HCT116 (cell line): ENCODE data around the gene LRP2. TPM values are rescaled to one million over a fixed set of nuclear protein-coding genes. Genes with fewer than 3 reads are reported as not detected.

Experiments
- ATAC-seq: fragments of 200-7000 bp; cut with Tn5 transposase; 2 replicates; pipeline ENCODE4 v1.9.1; 2020; ENCODE audit warnings: mild to moderate bottlenecking, moderate library complexity
- BruUV-seq: library from RNA; stranded (reverse); fragments of 400-500 nt; replicated peaks from 2 replicates; lab custom pipeline; 2021; lab: Mats Ljungman, UMichigan
- CTCF ChIA-PET: fragments of 300-600 bp; sonication (Branson Sonifier 250); formaldehyde crosslinking; loops from one replicate; lab custom pipeline; 2021; ENCODE audit warnings: antibody characterized with exemption; lab: Charles Lee
- POLR2A ChIA-PET: fragments of 300-600, 350-600 bp; sonication (Branson Sonifier 250); formaldehyde crosslinking; loops from one replicate; lab custom pipeline; 2021; ENCODE audit warnings: antibody characterized with exemption; lab: Charles Lee
- RAD21 ChIA-PET, 2 experiments: fragments of 300-600 bp; sonication (Branson Sonifier 250); formaldehyde crosslinking; loops; one replicate each; lab custom pipeline; 2023; ENCODE audit warnings: low total read pairs in 2 of 2; ENCODE audit not compliant: uncharacterized antibody in 2 of 2, unreplicated experiment in 2 of 2, low non-redundant PET in 1 of 2; lab: Charles Lee
- DNase-seq: peaks from one replicate; pipeline ENCODE4 v3.0.0-alpha.2; 2010; ENCODE audit warnings: low read depth, low spot score
- H2AFZ ChIP-seq: fragments of 200-600 bp; shearing (Covaris generic), sonication (generic); 2 replicates; pipeline ENCODE4 v1.6.1; 2017; ENCODE audit warnings: low read depth, mixed run types, mixed read lengths, antibody characterized with exemption, low read length; ENCODE audit not compliant: poor library complexity, severe bottlenecking
- H3K27ac ChIP-seq: 2 replicates; pipeline ENCODE4 v1.5.1; 2012; ENCODE audit warnings: low read depth, low read length
- H3K27me3 ChIP-seq: fragments of 200-600 bp; sonication (generic); 2 replicates; pipeline ENCODE4 v1.6.1; 2016; ENCODE audit warnings: mixed run types, low read length, mixed read lengths; ENCODE audit not compliant: insufficient read depth
- H3K36me3 ChIP-seq, 2 experiments: fragments of 200-500 bp in 1 of 2; fragments of 200-600 bp in 1 of 2; sonication (Bioruptor generic) in 1 of 2; sonication (generic) in 1 of 2; 2 replicates each; pipeline versions ENCODE4 v1.5.1 to v1.6.1; 2014 to 2016; ENCODE audit warnings: low read length in 2 of 2, inconsistent platforms in 1 of 2, mixed read lengths in 1 of 2, mixed run types in 1 of 2; ENCODE audit not compliant: insufficient read depth in 2 of 2, control insufficient read depth in 1 of 2
- H3K4me1 ChIP-seq, 2 experiments: fragments of 200-600 bp in 1 of 2; sonication (generic) in 1 of 2; 2 replicates each; pipeline versions ENCODE4 v1.5.1 to v1.6.1; 2012 to 2017; ENCODE audit warnings: low read length in 2 of 2, inconsistent platforms in 1 of 2, mild to moderate bottlenecking in 1 of 2, mixed read lengths in 1 of 2, mixed run types in 1 of 2, moderate library complexity in 1 of 2; ENCODE audit not compliant: insufficient read depth in 2 of 2, control insufficient read depth in 1 of 2
- H3K4me2 ChIP-seq: fragments of 200-600 bp; sonication (generic); 2 replicates; pipeline ENCODE4 v1.6.1; 2017; ENCODE audit warnings: mixed run types, low read length, mixed read lengths
- H3K4me3 ChIP-seq, 2 experiments: fragments of 200-600 bp in 1 of 2; sonication (generic) in 1 of 2; replicated peaks in 1 of 2; 2 replicates each; pipeline ENCODE4 v1.5.1; 2011 to 2016; ENCODE audit warnings: low read length in 2 of 2, control low read depth in 1 of 2, low read depth in 1 of 2, mild to moderate bottlenecking in 1 of 2, mixed read lengths in 1 of 2, mixed run types in 1 of 2
- H3K79me2 ChIP-seq: fragments of 200-600 bp; sonication (generic); 2 replicates; pipeline ENCODE4 v1.6.1; 2017; ENCODE audit warnings: mild to moderate bottlenecking, mixed run types, low read length, moderate library complexity, mixed read lengths; ENCODE audit not compliant: insufficient read depth
- H3K9ac ChIP-seq: fragments of 200-600 bp; sonication (generic); 2 replicates; pipeline ENCODE4 v1.6.1; 2016; ENCODE audit warnings: low read length, mixed read lengths
- H3K9me2 ChIP-seq: fragments of 200-600 bp; sonication (generic), shearing (Covaris generic); 2 replicates; pipeline ENCODE4 v1.6.1; 2017; ENCODE audit warnings: mixed run types, mild to moderate bottlenecking, moderate library complexity; ENCODE audit not compliant: insufficient read depth
- H3K9me3 ChIP-seq, 2 experiments: fragments of 200-500 bp in 1 of 2; fragments of 200-600 bp in 1 of 2; sonication (Bioruptor generic) in 1 of 2; sonication (generic) in 1 of 2; 2 replicates each; pipeline ENCODE4 v1.6.1; 2014 to 2017; ENCODE audit warnings: low read length in 2 of 2, mixed read lengths in 2 of 2, inconsistent platforms in 1 of 2, low read depth in 1 of 2, mild to moderate bottlenecking in 1 of 2, mixed run types in 1 of 2, moderate library complexity in 1 of 2; ENCODE audit not compliant: control insufficient read depth in 1 of 2, insufficient read depth in 1 of 2
- H4K20me1 ChIP-seq: fragments of 200-600 bp; sonication (generic), shearing (Covaris generic); 2 replicates; pipeline ENCODE4 v1.6.1; 2017; ENCODE audit warnings: mixed run types, mild to moderate bottlenecking, moderate library complexity; ENCODE audit not compliant: insufficient read depth
- CBX3 ChIP-seq: IDR thresholded peaks from 2 replicates; pipeline ENCODE4 v1.6.1; 2012; ENCODE audit warnings: low read depth
- CEBPB ChIP-seq: IDR thresholded peaks from 2 replicates; pipeline ENCODE4 v1.6.1; 2012; ENCODE audit warnings: low read depth
- CTCF ChIP-seq, 3 experiments: fragments of 200-600 bp in 1 of 3; sonication (generic) in 1 of 3; IDR thresholded peaks in 2 of 3; conservative IDR thresholded peaks in 1 of 3; 2 replicates each; pipeline ENCODE4 v1.5.1; 2012 to 2017; ENCODE audit warnings: low read depth in 2 of 3, low read length in 2 of 3, antibody characterized with exemption in 1 of 3, borderline replicate concordance in 1 of 3, control low read depth in 1 of 3, mild to moderate bottlenecking in 1 of 3, mixed read lengths in 1 of 3, mixed run types in 1 of 3, moderate library complexity in 1 of 3; ENCODE audit not compliant: insufficient read depth in 1 of 3
- ELF1 ChIP-seq: IDR thresholded peaks from 2 replicates; pipeline ENCODE4 v1.6.1; 2012; ENCODE audit warnings: low read depth, borderline replicate concordance
- EZH2 ChIP-seq: fragments of 200-600 bp; sonication (generic); IDR thresholded peaks from 2 replicates; pipeline ENCODE4 v1.6.1; 2017; ENCODE audit warnings: antibody characterized with exemption, mixed run types
- EZH2phosphoT487 ChIP-seq: fragments of 200-600 bp; IDR thresholded peaks from 2 replicates; pipeline ENCODE4 v1.6.1; 2018; ENCODE audit warnings: antibody characterized with exemption, borderline replicate concordance
- JUND ChIP-seq: IDR thresholded peaks from 2 replicates; pipeline ENCODE4 v1.6.1; 2012
- POLR2A ChIP-seq: IDR thresholded peaks from 2 replicates; pipeline ENCODE4 v1.7.0; 2011; ENCODE audit warnings: borderline replicate concordance; ENCODE audit not compliant: insufficient read depth, insufficient read length; ENCODE audit errors: extremely low read depth
- RAD21 ChIP-seq: IDR thresholded peaks from 2 replicates; pipeline ENCODE4 v1.6.1; 2012; ENCODE audit warnings: low read depth, mild to moderate bottlenecking
- REST ChIP-seq: IDR thresholded peaks from 2 replicates; pipeline ENCODE4 v1.6.1; 2012; ENCODE audit warnings: low read depth
- SP1 ChIP-seq: IDR thresholded peaks from 2 replicates; pipeline ENCODE4 v1.6.1; 2012; ENCODE audit warnings: low read depth
- SRF ChIP-seq: IDR thresholded peaks from 2 replicates; pipeline ENCODE4 v1.6.1; 2012; ENCODE audit warnings: low read depth
- TCF7L2 ChIP-seq: IDR thresholded peaks from 2 replicates; pipeline ENCODE4 v1.7.0; 2011; ENCODE audit warnings: borderline replicate concordance, inconsistent platforms; ENCODE audit not compliant: insufficient read depth, insufficient read length; ENCODE audit errors: extremely low read depth
- YY1 ChIP-seq: IDR thresholded peaks from 2 replicates; pipeline ENCODE4 v1.6.1; 2011; ENCODE audit warnings: low read length, low read depth, moderate library complexity, mild to moderate bottlenecking; ENCODE audit not compliant: insufficient replicate concordance; ENCODE audit errors: extremely low read depth
- ZFX ChIP-seq: fragments of 450-650 bp; IDR thresholded peaks from 2 replicates; pipeline ENCODE4 v1.6.1; 2017
- ZNF274 ChIP-seq: fragments of 200-500 bp; sonication (Bioruptor generic); IDR thresholded peaks from 2 replicates; pipeline ENCODE4 v1.6.1; 2014; ENCODE audit warnings: mild to moderate bottlenecking, low read depth, low read length, inconsistent platforms
- intact Hi-C: fragments of 100-400 bp; cut with micrococcal nuclease; formaldehyde crosslinking; loops from 2 replicates; pipeline ENCODE4 v1.10.0; 2022
- total RNA-seq: library from RNA; stranded (reverse); gene quantifications from one replicate; pipeline ENCODE4 v1.2.1, GENCODE V29; 2021; ENCODE audit not compliant: unreplicated experiment
- TF ChIP-seq, protein P1 (sequence below): IDR thresholded peaks from 2 replicates; pipeline ENCODE4 v1.6.1; 2012
- TF ChIP-seq, protein P2 (sequence below): IDR thresholded peaks from 2 replicates; pipeline ENCODE4 v1.6.1; 2011; ENCODE audit warnings: mild to moderate bottlenecking, low read length, moderate library complexity; ENCODE audit not compliant: insufficient replicate concordance; ENCODE audit errors: extremely low read depth
- TF ChIP-seq, protein P3 (sequence below): IDR thresholded peaks from 2 replicates; pipeline ENCODE4 v1.6.1; 2012

The LRP2 gene
- total RNA-seq, 1 experiment from 2014 or later: 0.20 TPM

DNA sequence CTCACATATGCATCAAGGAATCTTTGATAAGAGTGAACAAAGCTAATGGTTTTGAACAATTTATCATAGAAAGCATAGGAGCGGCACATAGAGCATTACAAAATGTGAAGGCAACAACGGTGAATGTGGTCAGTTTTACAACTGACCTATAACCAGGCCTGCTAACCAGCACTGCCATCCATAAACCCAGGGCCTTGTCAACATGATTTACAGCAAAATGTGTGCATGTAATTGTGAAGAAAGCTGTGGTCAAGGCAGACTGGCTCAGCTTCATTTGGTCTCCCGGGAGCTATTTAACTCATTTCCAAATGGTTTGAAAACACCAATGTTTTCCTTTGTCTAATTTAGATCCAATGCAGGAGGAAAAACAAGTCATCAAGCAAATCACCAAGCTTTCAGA, 173.2 kb downstream of the LRP2 start:
- ATAC-seq (no peak), DNase-seq (no peak)
- intact Hi-C loops: no loop called here
- no peak overlapping the region for H3K4me2 ChIP-seq
- no peak overlapping the region for H3K9ac ChIP-seq
- no peak overlapping the region for H3K4me3 ChIP-seq
- ChIA-PET POLR2A (no interaction called here), CTCF (interaction anchor here (1.3 kb wide), 1 partner anchor 57 kb away, joined by 3 read pairs; no protein-coding TSS in a partner anchor), RAD21 (no interaction called here)
- H3K4me1 ChIP-seq: no peaks in the 10 kb centered on the region
- H4K20me1 ChIP-seq: no peaks in the 10 kb centered on the region
- H3K27ac ChIP-seq: no peak overlapping the region
- no peaks in the 10 kb centered on the region for H3K9me2 ChIP-seq
- TF ChIP-seq TCF7L2 (no peak), ZFX (no peak), EZH2phosphoT487 (no peak), SRF (no peak), JUND (no peak), EZH2 (no peak), CTCF (IDR thresholded peaks at IDR 0.05 in 2 of 3, conservative IDR thresholded peaks at IDR 0.05 in 1 of 3; ENCODE audit: borderline replicate concordance in 1 of 3, insufficient read depth in 1 of 3, low read depth in 2 of 3, low read length in 2 of 3) (no peak), SP1 (no peak), CBX3 (no peak), YY1 (no peak), REST (no peak), RAD21 (no peak), POLR2A (no peak), CEBPB (no peak), ELF1 (no peak), ZNF274 (no peak)
- TF ChIP-seq, protein P1, sequence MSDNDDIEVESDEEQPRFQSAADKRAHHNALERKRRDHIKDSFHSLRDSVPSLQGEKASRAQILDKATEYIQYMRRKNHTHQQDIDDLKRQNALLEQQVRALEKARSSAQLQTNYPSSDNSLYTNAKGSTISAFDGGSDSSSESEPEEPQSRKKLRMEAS: no peak
- TF ChIP-seq, protein P2, sequence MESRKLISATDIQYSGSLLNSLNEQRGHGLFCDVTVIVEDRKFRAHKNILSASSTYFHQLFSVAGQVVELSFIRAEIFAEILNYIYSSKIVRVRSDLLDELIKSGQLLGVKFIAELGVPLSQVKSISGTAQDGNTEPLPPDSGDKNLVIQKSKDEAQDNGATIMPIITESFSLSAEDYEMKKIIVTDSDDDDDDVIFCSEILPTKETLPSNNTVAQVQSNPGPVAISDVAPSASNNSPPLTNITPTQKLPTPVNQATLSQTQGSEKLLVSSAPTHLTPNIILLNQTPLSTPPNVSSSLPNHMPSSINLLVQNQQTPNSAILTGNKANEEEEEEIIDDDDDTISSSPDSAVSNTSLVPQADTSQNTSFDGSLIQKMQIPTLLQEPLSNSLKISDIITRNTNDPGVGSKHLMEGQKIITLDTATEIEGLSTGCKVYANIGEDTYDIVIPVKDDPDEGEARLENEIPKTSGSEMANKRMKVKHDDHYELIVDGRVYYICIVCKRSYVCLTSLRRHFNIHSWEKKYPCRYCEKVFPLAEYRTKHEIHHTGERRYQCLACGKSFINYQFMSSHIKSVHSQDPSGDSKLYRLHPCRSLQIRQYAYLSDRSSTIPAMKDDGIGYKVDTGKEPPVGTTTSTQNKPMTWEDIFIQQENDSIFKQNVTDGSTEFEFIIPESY: no peak
- TF ChIP-seq, protein P3, sequence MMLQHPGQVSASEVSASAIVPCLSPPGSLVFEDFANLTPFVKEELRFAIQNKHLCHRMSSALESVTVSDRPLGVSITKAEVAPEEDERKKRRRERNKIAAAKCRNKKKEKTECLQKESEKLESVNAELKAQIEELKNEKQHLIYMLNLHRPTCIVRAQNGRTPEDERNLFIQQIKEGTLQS: no peak
- no TSS peak for BruUV-seq
- H3K9me3 ChIP-seq: no peaks in the 10 kb centered on the region
- no peaks in the 10 kb centered on the region for H3K79me2 ChIP-seq
- no peaks in the 10 kb centered on the region for H3K36me3 ChIP-seq
- no peak overlapping the region for H2AFZ ChIP-seq
- peaks cover 6% of the 10 kb centered on the region; the same call in 1 of the 2 replicates for H3K27me3 ChIP-seq
